ENCODE data around the gene SLC6A11. TPM values are rescaled to one million over a fixed set of nuclear protein-coding genes. Genes with fewer than 3 reads are reported as not detected.

The SLC6A11 gene
- total RNA-seq, 6 experiments from 2014 or later, result 0.05 TPM; not detected in 5

DNA sequence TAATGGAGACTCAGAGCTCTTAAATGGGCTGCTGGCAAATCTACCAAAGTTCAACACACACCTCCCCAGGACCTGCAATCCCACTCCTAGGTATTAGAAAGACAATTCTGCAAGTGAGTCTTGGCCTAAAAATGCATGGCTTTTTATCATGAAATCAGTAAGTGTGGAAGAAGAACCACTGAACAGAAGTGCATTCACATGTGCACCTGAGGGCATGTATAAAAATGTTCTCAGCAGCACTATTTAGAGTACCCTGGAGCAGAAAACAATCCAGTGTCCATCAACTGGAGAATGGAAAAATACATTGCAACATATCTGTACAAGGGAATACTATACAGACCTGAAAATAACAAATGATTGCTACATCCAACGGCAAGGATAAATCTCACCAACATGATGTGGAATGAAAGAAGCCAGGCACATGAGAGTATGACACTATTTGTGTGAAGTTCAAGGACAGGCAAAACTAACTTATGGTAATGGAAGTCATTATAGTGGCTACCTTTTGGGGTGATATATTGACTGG, 168.4 kb downstream of the SLC6A11 start:
- no peak overlapping the region for H3K27ac Mint-ChIP-seq
- H3K27me3 Mint-ChIP-seq (ENCODE audit: insufficient read depth), result peaks cover 30% of the 10 kb centered on the region
- H3K4me3 Mint-ChIP-seq, result no peak overlapping the region
- no peaks in the 10 kb centered on the region for H3K36me3 Mint-ChIP-seq (ENCODE audit: low read depth)
- DNase-seq, result no peak
- no peaks in the 10 kb centered on the region for H3K9me3 Mint-ChIP-seq
- 0 out of 2 replicates have a peak, but pooled peaks cover 4% of the 10 kb centered on the region for H3K4me1 Mint-ChIP-seq (ENCODE audit: low read depth)
- TF ChIP-seq, protein P1, sequence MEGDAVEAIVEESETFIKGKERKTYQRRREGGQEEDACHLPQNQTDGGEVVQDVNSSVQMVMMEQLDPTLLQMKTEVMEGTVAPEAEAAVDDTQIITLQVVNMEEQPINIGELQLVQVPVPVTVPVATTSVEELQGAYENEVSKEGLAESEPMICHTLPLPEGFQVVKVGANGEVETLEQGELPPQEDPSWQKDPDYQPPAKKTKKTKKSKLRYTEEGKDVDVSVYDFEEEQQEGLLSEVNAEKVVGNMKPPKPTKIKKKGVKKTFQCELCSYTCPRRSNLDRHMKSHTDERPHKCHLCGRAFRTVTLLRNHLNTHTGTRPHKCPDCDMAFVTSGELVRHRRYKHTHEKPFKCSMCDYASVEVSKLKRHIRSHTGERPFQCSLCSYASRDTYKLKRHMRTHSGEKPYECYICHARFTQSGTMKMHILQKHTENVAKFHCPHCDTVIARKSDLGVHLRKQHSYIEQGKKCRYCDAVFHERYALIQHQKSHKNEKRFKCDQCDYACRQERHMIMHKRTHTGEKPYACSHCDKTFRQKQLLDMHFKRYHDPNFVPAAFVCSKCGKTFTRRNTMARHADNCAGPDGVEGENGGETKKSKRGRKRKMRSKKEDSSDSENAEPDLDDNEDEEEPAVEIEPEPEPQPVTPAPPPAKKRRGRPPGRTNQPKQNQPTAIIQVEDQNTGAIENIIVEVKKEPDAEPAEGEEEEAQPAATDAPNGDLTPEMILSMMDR (IDR thresholded peaks at IDR 0.05), result no peak

DNA sequence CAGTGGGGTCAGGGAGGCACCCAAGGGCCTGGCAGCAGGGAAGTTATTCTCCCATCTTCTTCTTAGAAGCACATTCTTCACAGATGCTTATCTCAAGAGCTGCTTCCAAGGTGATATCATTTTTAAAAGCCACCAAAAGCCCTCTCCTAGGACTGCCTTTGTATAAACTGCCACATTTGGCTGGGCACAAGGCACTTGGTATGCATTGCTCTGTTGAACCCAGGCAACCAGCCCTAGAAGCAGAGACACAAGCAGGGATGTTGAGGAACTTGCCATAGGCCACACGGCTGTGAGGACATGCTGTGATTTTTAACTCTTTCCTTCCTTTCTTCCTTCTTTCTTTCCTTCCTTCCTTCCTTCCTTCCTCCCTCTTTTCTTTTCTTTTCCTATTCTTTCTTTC, 169.2 kb downstream of the SLC6A11 start:
- DNase-seq, result no peak
- Mint-ChIP-seq H3K27ac (no peak overlapping the region), H3K27me3 (ENCODE audit: insufficient read depth) (peaks cover 33% of the 10 kb centered on the region), H3K4me1 (ENCODE audit: low read depth) (0 out of 2 replicates have a peak, but pooled peaks cover 4% of the 10 kb centered on the region), H3K9me3 (no peaks in the 10 kb centered on the region), H3K36me3 (ENCODE audit: low read depth) (no peaks in the 10 kb centered on the region), H3K4me3 (no peak overlapping the region)
- TF ChIP-seq, protein P1 (IDR thresholded peaks at IDR 0.05), result no peak

DNA sequence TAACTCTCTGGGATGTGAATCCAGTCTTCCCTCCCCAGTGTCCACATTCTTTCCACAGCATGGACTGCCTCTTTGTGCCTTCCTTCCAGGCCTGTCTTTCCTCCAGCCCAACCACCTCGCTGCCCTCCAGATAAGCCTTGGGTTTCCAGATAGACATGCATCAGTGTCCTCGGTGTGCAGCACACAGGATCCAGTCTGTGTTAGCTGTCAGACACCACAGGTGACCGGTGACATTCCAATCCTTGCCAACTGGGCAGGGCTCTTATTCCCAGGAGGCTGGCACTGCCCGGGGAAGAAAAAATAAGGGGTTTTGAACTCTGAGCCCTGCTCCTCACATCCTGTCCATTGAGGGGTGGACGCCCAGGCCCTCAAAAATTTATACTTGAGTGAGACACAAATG, 170.6 kb downstream of the SLC6A11 start:
- 0 out of 2 replicates have a peak, but pooled peaks cover 4% of the 10 kb centered on the region for H3K4me1 Mint-ChIP-seq (ENCODE audit: low read depth)
- H3K36me3 Mint-ChIP-seq (ENCODE audit: low read depth), result no peaks in the 10 kb centered on the region
- H3K27me3 Mint-ChIP-seq (ENCODE audit: insufficient read depth), result peaks cover 35% of the 10 kb centered on the region
- TF ChIP-seq, protein P1 (IDR thresholded peaks at IDR 0.05), result no peak
- H3K9me3 Mint-ChIP-seq, result no peaks in the 10 kb centered on the region
- H3K27ac Mint-ChIP-seq, result no peak overlapping the region
- no peak overlapping the region for H3K4me3 Mint-ChIP-seq
- DNase-seq, result no peak

DNA sequence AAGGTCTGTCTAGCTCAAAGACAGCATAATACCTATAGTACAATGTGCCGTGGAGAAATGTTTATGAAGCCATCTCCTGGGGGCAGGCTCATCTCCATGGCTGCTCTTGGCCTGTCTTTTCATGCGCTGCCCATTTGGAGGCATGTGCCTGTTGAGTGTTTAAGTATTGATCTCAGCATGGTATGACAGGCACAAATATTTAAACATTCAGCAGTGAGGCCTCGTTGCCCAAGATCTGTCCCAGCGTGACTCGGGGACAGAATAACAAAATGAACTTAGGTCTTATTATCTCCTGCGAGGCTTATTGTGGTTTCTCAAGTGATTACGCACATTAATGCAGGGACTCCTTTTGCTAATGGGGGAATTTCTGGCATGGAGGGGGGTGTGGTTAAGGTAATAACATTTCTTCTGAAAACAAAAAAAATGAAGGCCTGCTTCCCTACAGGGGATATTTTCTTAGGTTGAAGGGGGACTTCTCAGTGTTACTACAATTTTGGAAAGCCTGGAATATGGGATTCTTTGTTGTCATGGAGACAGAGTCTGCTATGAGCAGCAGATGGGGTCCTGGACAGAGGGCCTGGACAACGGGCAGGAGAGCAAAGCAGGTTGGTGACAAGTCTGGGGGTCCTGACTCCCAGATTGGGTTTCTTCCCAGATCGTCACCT, 172.1 kb downstream of the SLC6A11 start:
- TF ChIP-seq, protein P1 (IDR thresholded peaks at IDR 0.05), result no peak
- H3K4me3 Mint-ChIP-seq, result no peak overlapping the region
- H3K27ac Mint-ChIP-seq, result no peak overlapping the region
- H3K27me3 Mint-ChIP-seq (ENCODE audit: insufficient read depth), result peaks cover 42% of the 10 kb centered on the region
- no peaks in the 10 kb centered on the region for H3K36me3 Mint-ChIP-seq (ENCODE audit: low read depth)
- no peaks in the 10 kb centered on the region for H3K9me3 Mint-ChIP-seq
- no peak for DNase-seq
- H3K4me1 Mint-ChIP-seq (ENCODE audit: low read depth), result peaks cover 5% of the 10 kb centered on the region

DNA sequence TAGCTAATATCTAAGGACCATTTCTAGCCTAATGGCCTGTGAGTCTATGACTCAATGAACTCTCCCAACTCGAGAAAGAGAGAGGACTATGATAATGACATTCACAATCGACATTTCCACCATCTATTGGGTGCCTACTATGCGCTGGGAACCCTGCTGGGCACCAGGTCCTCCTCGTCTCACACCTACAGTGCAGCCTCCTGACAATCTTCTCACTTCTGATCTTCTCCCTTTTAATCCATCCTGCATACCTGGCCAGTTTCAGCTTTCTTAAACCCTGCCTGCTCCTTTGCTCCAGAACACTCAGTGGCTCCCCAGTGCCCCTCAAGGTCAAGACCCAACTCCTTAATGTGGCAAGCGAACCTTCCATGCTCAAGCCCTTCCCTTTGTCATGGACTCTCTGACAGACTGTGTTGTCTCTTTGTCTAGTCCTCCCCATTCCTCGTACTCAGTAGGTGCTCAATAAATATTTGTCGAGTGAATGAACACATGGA, 173.0 kb downstream of the SLC6A11 start:
- no peaks in the 10 kb centered on the region for H3K9me3 Mint-ChIP-seq
- TF ChIP-seq, protein P1 (IDR thresholded peaks at IDR 0.05), result no peak
- peaks cover 5% of the 10 kb centered on the region for H3K4me1 Mint-ChIP-seq (ENCODE audit: low read depth)
- no peak overlapping the region for H3K4me3 Mint-ChIP-seq
- no peak overlapping the region for H3K27ac Mint-ChIP-seq
- no peaks in the 10 kb centered on the region for H3K36me3 Mint-ChIP-seq (ENCODE audit: low read depth)
- H3K27me3 Mint-ChIP-seq (ENCODE audit: insufficient read depth), result peaks cover 49% of the 10 kb centered on the region
- no peak for DNase-seq

Other genes starting within 250 kb of the SLC6A11 start
- not detected for gene SLC6A1, start 176.5 kb downstream of the SLC6A11 start, total RNA-seq (2021; fragmentation: NEBNext Ultra II Directional; extraction: Animal tissue kit (Norgen Biotek cat#: 25700))